Right atrium auricular region (tissue), 2 donors: ENCODE measurements around the gene ELAVL2. TPM values are rescaled to one million over a fixed set of nuclear protein-coding genes. Genes with fewer than 3 reads are reported as not detected.

Source experiments
- DNase-seq: peaks from one replicate; pipeline ENCODE4 v3.0.0-alpha.2; 2019; ENCODE audit warnings: low spot score
- H3K27ac ChIP-seq, 2 donors: fragments of 200-600 bp; sonication (generic); 1 replicate in 1 of 2; 2 replicates in 1 of 2; pipeline ENCODE4 v1.5.1; 2016 to 2019
- H3K27me3 ChIP-seq, 2 donors: fragments of 200-600 bp; sonication (generic); one replicate each; pipeline versions ENCODE4 v1.5.1 to v1.6.0; 2017 to 2019
- H3K36me3 ChIP-seq: fragments of 200-600 bp; sonication (generic); one replicate; pipeline ENCODE4 v1.5.1; 2016
- H3K4me1 ChIP-seq, 2 donors: fragments of 200-600 bp; sonication (generic); one replicate each; pipeline versions ENCODE4 v1.5.1 to v1.6.0; 2017 to 2019
- H3K4me3 ChIP-seq, 2 donors: fragments of 200-600 bp; sonication (generic); 1 replicate in 1 of 2; 2 replicates in 1 of 2; pipeline ENCODE4 v1.5.1; 2017 to 2019; ENCODE audit warnings: mild to moderate bottlenecking in 1 of 2, moderate library complexity in 1 of 2
- H3K9me3 ChIP-seq, 2 donors: fragments of 200-600 bp; sonication (generic); one replicate each; pipeline ENCODE4 v1.5.1; 2019
- CTCF ChIP-seq, 2 donors: fragments of 200-600 bp; sonication (generic); IDR thresholded peaks; one replicate each; pipeline ENCODE4 v1.5.1; 2019; ENCODE audit warnings: antibody characterized with exemption in 2 of 2
- total RNA-seq, 2 donors: library from RNA; depleted of rRNA; stranded (reverse); fragments of >200 nt; gene quantifications; one replicate each; pipeline ENCODE4 v1.1.0, GENCODE V29; 2016

ELAVL2 gene
- total RNA-seq, 2 donors from 2014 or later: 0.24 TPM; not detected in 1

DNA sequence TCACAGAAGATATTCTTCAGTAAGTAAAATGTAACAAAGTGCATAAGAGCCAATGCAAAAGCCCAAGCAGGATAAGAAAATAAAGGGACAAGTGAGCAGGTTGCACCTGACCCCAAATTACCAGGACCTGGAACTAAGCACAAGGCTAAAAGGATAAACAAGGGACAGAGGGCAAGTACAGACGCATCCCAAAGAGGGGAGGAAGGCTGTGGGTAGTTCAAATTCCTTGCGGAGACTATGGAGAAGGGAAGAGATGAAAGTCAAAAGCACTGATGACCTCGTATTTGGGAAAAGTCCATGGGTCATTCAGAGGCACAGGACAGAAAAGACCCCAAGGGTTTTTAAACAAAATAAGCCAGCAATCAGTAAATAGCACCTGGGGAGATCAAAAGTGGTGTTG lies 11.8 kb downstream of the ELAVL2 start:
- no peak overlapping the region for H3K27ac ChIP-seq
- no peaks in the 10 kb centered on the region for H3K9me3 ChIP-seq
- no peak for DNase-seq
- no peaks in the 10 kb centered on the region for H3K36me3 ChIP-seq
- no peak for TF ChIP-seq CTCF (IDR thresholded peaks at IDR 0.05)
- no peaks in the 10 kb centered on the region for H3K27me3 ChIP-seq
- H3K4me3 ChIP-seq: no peak overlapping the region
- H3K4me1 ChIP-seq: no peaks in the 10 kb centered on the region

GRCh38 chr9:23812673-23813072 lies 13.4 kb downstream of the ELAVL2 start:
- H3K36me3 ChIP-seq: no peaks in the 10 kb centered on the region
- TF ChIP-seq CTCF (IDR thresholded peaks at IDR 0.05): no peak
- no peaks in the 10 kb centered on the region for H3K4me1 ChIP-seq
- no peak overlapping the region for H3K27ac ChIP-seq
- H3K9me3 ChIP-seq: no peaks in the 10 kb centered on the region
- DNase-seq: no peak
- H3K4me3 ChIP-seq: no peak overlapping the region
- H3K27me3 ChIP-seq: no peaks in the 10 kb centered on the region

- Histone ChIP-seq H3K36me3 (no peaks in the 10 kb centered on the region), H3K27ac (no peak overlapping the region), H3K4me1 (no peaks in the 10 kb centered on the region), H3K27me3 (no peaks in the 10 kb centered on the region), H3K9me3 (no peaks in the 10 kb centered on the region), H3K4me3 (no peak overlapping the region)
- DNase-seq: no peak
- no peak for TF ChIP-seq CTCF (IDR thresholded peaks at IDR 0.05)
Observed at GRCh38 chr9:23811633-23812032, 14.4 kb downstream of the ELAVL2 start.

DNA sequence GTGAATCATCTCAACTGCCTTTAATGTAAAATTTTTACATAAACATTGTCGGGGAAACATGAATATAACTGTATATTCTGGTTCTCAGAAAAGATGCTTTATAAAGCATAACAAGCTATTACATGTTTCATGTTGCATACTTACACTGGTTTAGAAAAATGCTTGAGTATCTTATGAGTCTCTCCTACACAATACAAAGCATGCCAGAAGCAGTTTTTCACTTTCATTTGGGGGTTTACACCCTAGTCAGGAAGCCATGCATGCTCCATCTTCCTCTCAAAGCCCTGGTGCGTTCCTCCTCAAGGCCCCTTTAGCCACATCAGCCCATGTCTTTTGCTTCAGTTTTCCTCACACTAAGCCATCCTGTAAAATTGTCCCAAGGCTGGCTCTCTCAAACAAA lies 22.8 kb downstream of the ELAVL2 start:
- Histone ChIP-seq H3K4me1 (no peaks in the 10 kb centered on the region), H3K4me3 (no peak overlapping the region), H3K27me3 (no peaks in the 10 kb centered on the region), H3K27ac (no peak overlapping the region), H3K9me3 (no peaks in the 10 kb centered on the region), H3K36me3 (no peaks in the 10 kb centered on the region)
- DNase-seq: no peak
- no peak for TF ChIP-seq CTCF (IDR thresholded peaks at IDR 0.05)

GRCh38 chr9:23801523-23801922 lies 24.5 kb downstream of the ELAVL2 start:
- H3K27me3 ChIP-seq: no peaks in the 10 kb centered on the region
- no peak for TF ChIP-seq CTCF (IDR thresholded peaks at IDR 0.05)
- no peaks in the 10 kb centered on the region for H3K9me3 ChIP-seq
- DNase-seq: no peak
- no peak overlapping the region for H3K27ac ChIP-seq
- no peaks in the 10 kb centered on the region for H3K36me3 ChIP-seq
- H3K4me1 ChIP-seq: no peaks in the 10 kb centered on the region
- no peak overlapping the region for H3K4me3 ChIP-seq

GRCh38 chr9:23799521-23799920 lies 26.5 kb downstream of the ELAVL2 start:
- H3K4me1 ChIP-seq: no peaks in the 10 kb centered on the region
- no peaks in the 10 kb centered on the region for H3K36me3 ChIP-seq
- no peak for TF ChIP-seq CTCF (IDR thresholded peaks at IDR 0.05)
- H3K9me3 ChIP-seq: no peaks in the 10 kb centered on the region
- H3K27me3 ChIP-seq: no peaks in the 10 kb centered on the region
- H3K27ac ChIP-seq: no peak overlapping the region
- DNase-seq: no peak
- H3K4me3 ChIP-seq: no peak overlapping the region
